Gastrocnemius medialis (tissue), 4 donors: ENCODE data around the gene ZNF845. TPM values are rescaled to one million over a fixed set of nuclear protein-coding genes. Genes with fewer than 3 reads are reported as not detected.

Experiments used
- ATAC-seq, 2 donors: fragments of 150-250 bp; one replicate each; pipeline ENCODE4 v1.9.1; 2016
- DNase-seq, 2 donors: peaks; one replicate each; pipeline ENCODE4 v3.0.0-alpha.2; 2019
- H3K27ac ChIP-seq, 4 donors: fragments of 200-600 bp; sonication (generic); 1 replicate in 1 of 4; 2 replicates in 3 of 4; pipeline ENCODE4 v1.5.1; 2016 to 2018; ENCODE audit warnings: mild to moderate bottlenecking in 2 of 4, moderate library complexity in 1 of 4
- H3K27me3 ChIP-seq, 3 donors: fragments of 200-600 bp; sonication (generic) in 2 of 3; 1 replicate in 1 of 3; 2 replicates in 2 of 3; pipeline versions ENCODE4 v1.5.1 to v1.6.0; 2016 to 2019; ENCODE audit warnings: mild to moderate bottlenecking in 1 of 3, moderate library complexity in 1 of 3
- H3K36me3 ChIP-seq, 2 donors: fragments of 200-600 bp; sonication (generic) in 1 of 2; one replicate each; pipeline ENCODE4 v1.5.1; 2017 to 2018
- H3K4me1 ChIP-seq, 2 donors: fragments of 200-600 bp; sonication (generic) in 1 of 2; one replicate each; pipeline ENCODE4 v1.5.1; 2016 to 2017; ENCODE audit warnings: mild to moderate bottlenecking in 2 of 2
- H3K4me3 ChIP-seq, 4 donors: fragments of 200-600 bp; sonication (generic) in 3 of 4; 1 replicate in 1 of 4; 2 replicates in 3 of 4; pipeline ENCODE4 v1.5.1; 2016 to 2019; ENCODE audit warnings: mild to moderate bottlenecking in 2 of 4
- H3K9me3 ChIP-seq, 3 donors: fragments of 200-600 bp; sonication (generic) in 2 of 3; 1 replicate in 1 of 3; 2 replicates in 2 of 3; pipeline ENCODE4 v1.5.1; 2016 to 2019
- CTCF ChIP-seq, 5 experiments: fragments of 450-650 bp in 3 of 5; fragments of 200-600 bp in 2 of 5; sonication (generic) in 2 of 5; IDR thresholded peaks in 4 of 5; conservative IDR thresholded peaks in 1 of 5; 1 replicate in 4 of 5; 2 replicates in 1 of 5; pipeline ENCODE4 v1.5.1; 2016 to 2019; ENCODE audit warnings: antibody characterized with exemption in 5 of 5, mild to moderate bottlenecking in 3 of 5, moderate library complexity in 3 of 5
- POLR2A ChIP-seq, 2 donors: fragments of 450-650 bp; IDR thresholded peaks; one replicate each; pipeline ENCODE4 v1.6.1; 2017; ENCODE audit warnings: antibody characterized with exemption in 2 of 2, mild to moderate bottlenecking in 2 of 2, moderate library complexity in 2 of 2
- in situ Hi-C, 4 donors: fragments of 200-750 bp; cut with MboI; loops; one replicate each; pipeline versions ENCODE4 v1.15.0 to v1.8.0; 2017; ENCODE audit warnings: low sequenced_read_pairs in 4 of 4
- intact Hi-C: fragments of 100-400 bp; cut with DNase I; formaldehyde crosslinking; loops from one replicate; pipeline ENCODE4 v1.15.1; 2023; ENCODE audit warnings: low total_unique reads
- total RNA-seq, 4 donors: library from RNA; depleted of rRNA; stranded (reverse); fragments of >200 nt; gene quantifications; one replicate each; pipeline versions ENCODE4 v1.1.0 to v1.2.3, GENCODE V29; 2016

The ZNF845 gene
- total RNA-seq, 4 donors from 2014 or later: 1.00 to 2.3 (median 1.4) TPM

- Histone ChIP-seq H3K4me3 (peak within 1 kb of the TSS; percentile 63 to 70 (median 67)), H3K27me3 (no peaks in the 10 kb centered on the region), H3K27ac (peak within 1 kb of the TSS; percentile 37 to 64 (median 45)), H3K36me3 (no peaks in the 10 kb centered on the region), H3K9me3 (no peaks in the 10 kb centered on the region), H3K4me1 (no peaks in the 10 kb centered on the region)
- DNase-seq (peak; percentile 57 to 59), ATAC-seq (peak; percentile 65 to 73)
- intact Hi-C loops (loop anchor here (1.0 to 5.0 kb wide), 2 partner anchors 30 to 168 kb away; partner anchors contain the start of gene ZNF765), in situ Hi-C loops (no loop called here)
- TF ChIP-seq POLR2A (IDR thresholded peaks at IDR 0.05): no peak
- TF ChIP-seq CTCF (IDR thresholded peaks at IDR 0.05 in 4 of 5, conservative IDR thresholded peaks at IDR 0.05 in 1 of 5): peak in 1 of 5 experiments; percentile 28
Measured at GRCh38 chr19:53365134-53365898, 31.8 kb downstream of the ZNF845 start, which contains the start of gene ZNF525. Gene ZNF525 (plus strand): TSS chr19:53365705. CDS start chr19:53372282, 6,577 bp downstream.

- H3K36me3 ChIP-seq: no peaks in the 10 kb centered on the region
- intact Hi-C loops (loop anchor here (1.0 to 5.0 kb wide), 2 partner anchors 29 to 169 kb away; partner anchors contain the start of gene ZNF765), in situ Hi-C loops (no loop called here)
- H3K27ac ChIP-seq: peak overlapping the region; percentile 37 to 64 (median 45)
- no peaks in the 10 kb centered on the region for H3K9me3 ChIP-seq
- no peaks in the 10 kb centered on the region for H3K4me1 ChIP-seq
- TF ChIP-seq CTCF (IDR thresholded peaks at IDR 0.05 in 4 of 5, conservative IDR thresholded peaks at IDR 0.05 in 1 of 5) (no peak), POLR2A (IDR thresholded peaks at IDR 0.05) (no peak)
- ATAC-seq: no peak
- DNase-seq: no peak
- no peaks in the 10 kb centered on the region for H3K27me3 ChIP-seq
- H3K4me3 ChIP-seq: peak overlapping the region; percentile 63 to 70 (median 67)
Measured at GRCh38 chr19:53365899-53366493, 32.4 kb downstream of the ZNF845 start.

- in situ Hi-C loops: no loop called here
- no peaks in the 10 kb centered on the region for H3K36me3 ChIP-seq
Measured at GRCh38 chr19:53372196-53372595, 38.6 kb downstream of the ZNF845 start.

GRCh38 chr19:53374288-53374687 is 40.7 kb downstream of the ZNF845 start:
- no peak overlapping the region for H3K27ac ChIP-seq
- intact Hi-C loops (no loop called here), in situ Hi-C loops (no loop called here)
- no peaks in the 10 kb centered on the region for H3K4me1 ChIP-seq
- DNase-seq (no peak), ATAC-seq (no peak)
- no peak overlapping the region for H3K4me3 ChIP-seq
- H3K9me3 ChIP-seq: no peaks in the 10 kb centered on the region
- no peaks in the 10 kb centered on the region for H3K36me3 ChIP-seq
- TF ChIP-seq CTCF (IDR thresholded peaks at IDR 0.05 in 4 of 5, conservative IDR thresholded peaks at IDR 0.05 in 1 of 5): no peak
- no peak for TF ChIP-seq POLR2A (IDR thresholded peaks at IDR 0.05)
- H3K27me3 ChIP-seq: no peaks in the 10 kb centered on the region

More at GRCh38 chr19:53372196-53372595, 38.6 kb downstream of the ZNF845 start:
- Histone ChIP-seq H3K9me3 (no peaks in the 10 kb centered on the region), H3K27ac (no peak overlapping the region), H3K4me3 (no peak overlapping the region), H3K27me3 (no peaks in the 10 kb centered on the region), H3K4me1 (no peaks in the 10 kb centered on the region)
- ATAC-seq: no peak
- no peak for DNase-seq
- intact Hi-C loops: no loop called here
- TF ChIP-seq CTCF (IDR thresholded peaks at IDR 0.05 in 4 of 5, conservative IDR thresholded peaks at IDR 0.05 in 1 of 5): no peak
- TF ChIP-seq POLR2A (IDR thresholded peaks at IDR 0.05): no peak
